ENCODE results near the gene NUMA1.

Gene NUMA1

GRCh38 chr11:72002841-72003775 lies 77.2 kb downstream of the NUMA1 start:
- Histone ChIP-seq H3K27ac (ENCODE audit: low read depth, low read length) (no peak overlapping the region), H3K4me1 (ENCODE audit: insufficient read depth, low read length) (peaks cover 34% of the 10 kb centered on the region), H3K9ac (ENCODE audit: low read length) (no peak overlapping the region), H3K36me3 (ENCODE audit: insufficient read depth, low read length) (peaks cover 64% of the 10 kb centered on the region), H3K9me3 (ENCODE audit: low read length) (no peaks in the 10 kb centered on the region), H3K27me3 (ENCODE audit: control insufficient read depth in 1 of 2, insufficient read depth in 2 of 2, low read length in 2 of 2) (no peaks in the 10 kb centered on the region), H3K4me3 (ENCODE audit: low read depth in 1 of 2, low read length in 2 of 2) (no peak overlapping the region)

- no peaks in the 10 kb centered on the region for H3K27me3 ChIP-seq (ENCODE audit: control insufficient read depth in 1 of 2, insufficient read depth in 2 of 2, low read length in 2 of 2)
- peaks cover 34% of the 10 kb centered on the region for H3K4me1 ChIP-seq (ENCODE audit: insufficient read depth, low read length)
- H3K9me3 ChIP-seq (ENCODE audit: low read length), result no peaks in the 10 kb centered on the region
- H3K36me3 ChIP-seq (ENCODE audit: insufficient read depth, low read length), result peaks cover 53% of the 10 kb centered on the region
- no peak overlapping the region for H3K9ac ChIP-seq (ENCODE audit: low read length)
- H3K27ac ChIP-seq (ENCODE audit: low read depth, low read length), result no peak overlapping the region
- no peak overlapping the region for H3K4me3 ChIP-seq (ENCODE audit: low read depth in 1 of 2, low read length in 2 of 2)
These were observed 78.3 kb downstream of the NUMA1 start for GRCh38 chr11:72001834-72002591.

GRCh38 chr11:72001285-72001684 lies 79.1 kb downstream of the NUMA1 start:
- Histone ChIP-seq H3K27me3 (ENCODE audit: control insufficient read depth in 1 of 2, insufficient read depth in 2 of 2, low read length in 2 of 2) (no peaks in the 10 kb centered on the region), H3K4me3 (ENCODE audit: low read depth in 1 of 2, low read length in 2 of 2) (no peak overlapping the region), H3K9ac (ENCODE audit: low read length) (no peak overlapping the region), H3K4me1 (ENCODE audit: insufficient read depth, low read length) (peaks cover 34% of the 10 kb centered on the region), H3K9me3 (ENCODE audit: low read length) (no peaks in the 10 kb centered on the region), H3K36me3 (ENCODE audit: insufficient read depth, low read length) (peaks cover 46% of the 10 kb centered on the region), H3K27ac (ENCODE audit: low read depth, low read length) (no peak overlapping the region)

DNA sequence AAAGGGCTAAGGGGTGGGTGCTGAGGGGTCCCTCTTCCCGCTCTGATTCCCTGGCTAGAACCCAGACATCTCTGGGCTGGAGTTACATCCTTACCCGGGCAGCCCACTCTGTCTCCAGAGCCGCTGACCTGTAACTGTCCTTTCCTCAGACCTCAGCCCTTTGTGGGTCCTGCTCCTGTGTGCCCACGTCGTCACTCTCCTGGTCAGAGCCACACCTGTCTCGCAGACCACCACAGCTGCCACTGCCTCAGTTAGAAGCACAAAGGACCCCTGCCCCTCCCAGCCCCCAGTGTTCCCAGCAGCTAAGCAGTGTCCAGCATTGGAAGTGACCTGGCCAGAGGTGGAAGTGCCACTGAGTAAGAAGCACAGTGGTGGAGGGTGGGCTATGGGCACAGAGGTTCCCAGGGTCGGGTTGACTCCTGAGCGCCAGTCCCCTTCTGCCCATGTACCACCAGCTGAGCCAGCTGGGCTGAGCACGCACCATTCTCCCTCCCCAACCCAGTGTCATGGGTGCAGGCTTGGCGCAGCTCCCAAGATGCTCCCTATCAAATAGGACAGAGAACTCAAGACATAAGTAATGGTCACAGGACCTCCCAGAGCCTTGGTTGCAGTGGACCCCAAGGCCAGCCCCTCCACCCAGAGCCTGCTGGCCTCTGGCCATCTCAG lies 80.0 kb downstream of the NUMA1 start:
- H3K9me3 ChIP-seq (ENCODE audit: low read length), result no peaks in the 10 kb centered on the region
- H3K9ac ChIP-seq (ENCODE audit: low read length), result no peak overlapping the region
- no peaks in the 10 kb centered on the region for H3K27me3 ChIP-seq (ENCODE audit: control insufficient read depth in 1 of 2, insufficient read depth in 2 of 2, low read length in 2 of 2)
- H3K27ac ChIP-seq (ENCODE audit: low read depth, low read length), result peak overlapping the region; percentile 45
- peaks cover 34% of the 10 kb centered on the region for H3K4me1 ChIP-seq (ENCODE audit: insufficient read depth, low read length)
- H3K36me3 ChIP-seq (ENCODE audit: insufficient read depth, low read length), result peaks cover 36% of the 10 kb centered on the region
- no peak overlapping the region for H3K4me3 ChIP-seq (ENCODE audit: low read depth in 1 of 2, low read length in 2 of 2)

DNA sequence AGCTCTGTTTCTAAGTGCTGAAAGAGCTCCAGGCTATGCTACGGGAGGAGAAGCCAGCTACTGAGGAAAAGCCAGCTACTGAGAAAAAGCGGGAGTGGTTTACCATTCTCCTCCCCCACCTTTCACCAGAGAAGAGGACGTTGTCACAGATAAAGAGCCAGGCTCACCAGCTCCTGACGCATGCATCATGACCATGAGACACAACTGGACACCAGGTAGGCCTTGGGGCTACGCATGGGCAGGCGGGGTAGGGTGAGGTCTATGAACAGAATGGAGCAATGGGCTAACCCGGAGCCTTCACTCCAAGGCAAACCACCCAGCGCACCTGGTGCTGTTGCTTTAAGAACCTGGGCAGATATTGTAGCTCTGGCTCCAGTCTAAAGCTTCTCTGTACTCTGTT lies 80.5 kb downstream of the NUMA1 start:
- H3K9ac ChIP-seq (ENCODE audit: low read length), result peak overlapping the region; percentile 25
- peaks cover 31% of the 10 kb centered on the region for H3K36me3 ChIP-seq (ENCODE audit: insufficient read depth, low read length)
- no peaks in the 10 kb centered on the region for H3K9me3 ChIP-seq (ENCODE audit: low read length)
- H3K4me3 ChIP-seq (ENCODE audit: low read depth in 1 of 2, low read length in 2 of 2), result peak overlapping the region in 1 of 2 donors; percentile 43
- peaks cover 34% of the 10 kb centered on the region for H3K4me1 ChIP-seq (ENCODE audit: insufficient read depth, low read length)
- H3K27me3 ChIP-seq (ENCODE audit: control insufficient read depth in 1 of 2, insufficient read depth in 2 of 2, low read length in 2 of 2), result no peaks in the 10 kb centered on the region
- H3K27ac ChIP-seq (ENCODE audit: low read depth, low read length), result peak overlapping the region; percentile 45

GRCh38 chr11:71999362-71999761 lies 81.0 kb downstream of the NUMA1 start:
- Histone ChIP-seq H3K9ac (ENCODE audit: low read length) (peak overlapping the region; percentile 25), H3K27me3 (ENCODE audit: control insufficient read depth in 1 of 2, insufficient read depth in 2 of 2, low read length in 2 of 2) (no peaks in the 10 kb centered on the region), H3K9me3 (ENCODE audit: low read length) (no peaks in the 10 kb centered on the region), H3K4me3 (ENCODE audit: low read depth in 1 of 2, low read length in 2 of 2) (peak overlapping the region in 1 of 2 donors; percentile 43), H3K27ac (ENCODE audit: low read depth, low read length) (peak overlapping the region; percentile 45), H3K36me3 (ENCODE audit: insufficient read depth, low read length) (peaks cover 31% of the 10 kb centered on the region), H3K4me1 (ENCODE audit: insufficient read depth, low read length) (peaks cover 34% of the 10 kb centered on the region)

GRCh38 chr11:71998649-71999310 lies 81.6 kb downstream of the NUMA1 start, which contains the start of gene IL18BP:
Gene IL18BP, plus strand, starts transcription at chr11:71998909. Its CDS starts 1,076 bp downstream, at chr11:71999985.
- H3K4me1 ChIP-seq (ENCODE audit: insufficient read depth, low read length), result peaks cover 34% of the 10 kb centered on the region
- H3K27ac ChIP-seq (ENCODE audit: low read depth, low read length), result peak within 1 kb of the TSS; percentile 45
- no peaks in the 10 kb centered on the region for H3K27me3 ChIP-seq (ENCODE audit: control insufficient read depth in 1 of 2, insufficient read depth in 2 of 2, low read length in 2 of 2)
- H3K9ac ChIP-seq (ENCODE audit: low read length), result peak within 1 kb of the TSS; percentile 25
- H3K36me3 ChIP-seq (ENCODE audit: insufficient read depth, low read length), result peaks cover 27% of the 10 kb centered on the region
- H3K9me3 ChIP-seq (ENCODE audit: low read length), result no peaks in the 10 kb centered on the region
- H3K4me3 ChIP-seq (ENCODE audit: low read depth in 1 of 2, low read length in 2 of 2), result peak within 1 kb of the TSS in 1 of 2 donors; percentile 43

DNA sequence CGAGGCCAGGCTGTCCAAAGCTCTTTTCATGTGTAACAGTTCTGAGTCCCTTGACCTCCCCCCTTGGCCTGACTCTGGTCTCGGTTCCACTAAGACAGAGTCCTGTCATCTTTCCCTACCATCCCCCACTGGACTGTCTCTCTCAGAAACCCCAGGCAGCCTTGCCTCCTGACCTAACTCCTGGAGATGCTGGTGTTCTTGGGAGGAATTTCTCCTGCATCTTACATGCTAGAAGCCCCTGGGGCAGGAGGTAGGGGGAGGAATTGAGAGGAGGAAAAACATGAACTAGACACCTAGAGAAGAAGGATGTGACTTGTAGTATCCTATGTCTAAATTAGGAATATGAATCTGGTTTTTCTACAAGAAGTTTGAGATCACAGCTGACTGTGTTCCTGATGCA lies 82.3 kb downstream of the NUMA1 start:
- Histone ChIP-seq H3K27ac (ENCODE audit: low read depth, low read length) (no peak overlapping the region), H3K9ac (ENCODE audit: low read length) (no peak overlapping the region), H3K27me3 (ENCODE audit: control insufficient read depth in 1 of 2, insufficient read depth in 2 of 2, low read length in 2 of 2) (no peaks in the 10 kb centered on the region), H3K9me3 (ENCODE audit: low read length) (no peaks in the 10 kb centered on the region), H3K36me3 (ENCODE audit: insufficient read depth, low read length) (peaks cover 20% of the 10 kb centered on the region), H3K4me1 (ENCODE audit: insufficient read depth, low read length) (peaks cover 34% of the 10 kb centered on the region), H3K4me3 (ENCODE audit: low read depth in 1 of 2, low read length in 2 of 2) (no peak overlapping the region)

DNA sequence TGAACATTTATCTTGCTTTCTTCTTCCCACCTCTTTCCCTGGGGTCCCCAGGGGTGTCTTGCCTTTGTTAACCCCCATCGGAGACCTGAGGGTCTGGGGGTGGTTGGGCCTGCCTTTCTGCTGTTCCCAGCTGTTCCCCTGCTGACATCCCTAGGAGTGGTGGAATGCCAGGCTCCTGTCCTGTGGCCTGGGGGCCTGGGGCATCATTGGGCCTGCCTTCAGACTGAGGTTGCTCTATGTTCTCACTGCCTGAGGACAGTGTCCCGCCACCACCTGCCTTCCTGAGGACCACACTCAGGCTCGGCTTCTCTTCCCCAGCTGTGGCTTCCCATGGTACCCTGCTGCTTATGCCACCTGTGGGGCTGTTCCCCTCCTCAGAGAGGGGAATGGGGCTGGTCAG lies 82.7 kb downstream of the NUMA1 start:
- Histone ChIP-seq H3K27me3 (ENCODE audit: control insufficient read depth in 1 of 2, insufficient read depth in 2 of 2, low read length in 2 of 2) (no peaks in the 10 kb centered on the region), H3K9me3 (ENCODE audit: low read length) (no peaks in the 10 kb centered on the region), H3K36me3 (ENCODE audit: insufficient read depth, low read length) (peaks cover 15% of the 10 kb centered on the region), H3K27ac (ENCODE audit: low read depth, low read length) (no peak overlapping the region), H3K4me1 (ENCODE audit: insufficient read depth, low read length) (peaks cover 34% of the 10 kb centered on the region), H3K9ac (ENCODE audit: low read length) (no peak overlapping the region), H3K4me3 (ENCODE audit: low read depth in 1 of 2, low read length in 2 of 2) (no peak overlapping the region)

GRCh38 chr11:71996946-71997345 lies 83.4 kb downstream of the NUMA1 start:
- peaks cover 30% of the 10 kb centered on the region for H3K4me1 ChIP-seq (ENCODE audit: insufficient read depth, low read length)
- peaks cover 10% of the 10 kb centered on the region for H3K36me3 ChIP-seq (ENCODE audit: insufficient read depth, low read length)
- H3K4me3 ChIP-seq (ENCODE audit: low read depth in 1 of 2, low read length in 2 of 2), result no peak overlapping the region
- H3K9me3 ChIP-seq (ENCODE audit: low read length), result no peaks in the 10 kb centered on the region
- no peak overlapping the region for H3K9ac ChIP-seq (ENCODE audit: low read length)
- H3K27me3 ChIP-seq (ENCODE audit: control insufficient read depth in 1 of 2, insufficient read depth in 2 of 2, low read length in 2 of 2), result no peaks in the 10 kb centered on the region
- no peak overlapping the region for H3K27ac ChIP-seq (ENCODE audit: low read depth, low read length)

DNA sequence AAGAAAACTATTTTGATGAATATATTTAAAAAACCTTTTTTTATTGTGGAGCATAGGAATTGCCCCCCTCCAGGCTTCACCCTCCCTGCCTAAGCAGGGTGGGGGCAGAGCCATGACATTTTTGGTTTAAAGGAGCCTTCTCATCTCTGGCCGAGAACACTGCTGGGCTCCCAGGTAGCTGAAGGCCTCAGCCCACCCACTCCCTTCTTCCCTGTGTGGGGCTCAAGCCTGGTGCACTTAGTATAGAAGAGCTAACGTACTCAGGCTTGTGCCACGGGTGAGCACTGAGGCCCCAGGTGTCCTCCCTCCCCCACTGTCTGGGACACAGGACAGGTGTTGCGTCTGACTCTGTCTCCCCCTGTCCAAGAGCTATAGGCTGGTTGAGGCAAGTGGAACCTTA lies 83.8 kb downstream of the NUMA1 start:
- Histone ChIP-seq H3K36me3 (ENCODE audit: insufficient read depth, low read length) (peaks cover 7% of the 10 kb centered on the region), H3K27me3 (ENCODE audit: control insufficient read depth in 1 of 2, insufficient read depth in 2 of 2, low read length in 2 of 2) (no peaks in the 10 kb centered on the region), H3K27ac (ENCODE audit: low read depth, low read length) (no peak overlapping the region), H3K4me1 (ENCODE audit: insufficient read depth, low read length) (peaks cover 25% of the 10 kb centered on the region), H3K4me3 (ENCODE audit: low read depth in 1 of 2, low read length in 2 of 2) (no peak overlapping the region), H3K9me3 (ENCODE audit: low read length) (no peaks in the 10 kb centered on the region), H3K9ac (ENCODE audit: low read length) (no peak overlapping the region)

All from muscle layer of colon (tissue), 2 donors.